Fibroblast of pulmonary artery (primary cell): ENCODE data around the gene ACTR2.
"Not testable (repeated sequence)": the region's sequence is repeated elsewhere in the genome, so short reads cannot be mapped to it uniquely, and the experiment has no call there.

Experiments
- DNase-seq: peaks from one replicate; pipeline ENCODE4 v3.0.0-alpha.2; 2010; ENCODE audit warnings: low read depth
- H3K4me3 ChIP-seq: replicated peaks from 2 replicates; pipeline ENCODE4 v1.5.1; 2011; ENCODE audit warnings: low read depth, mild to moderate bottlenecking, control low read depth, low read length, moderate library complexity
- TF ChIP-seq, protein P1 (sequence below): IDR thresholded peaks from 2 replicates; pipeline ENCODE4 v1.5.1; 2011; ENCODE audit warnings: mild to moderate bottlenecking, control low read depth, low read length, inconsistent platforms; ENCODE audit errors: missing control alignments

The ACTR2 gene

DNA sequence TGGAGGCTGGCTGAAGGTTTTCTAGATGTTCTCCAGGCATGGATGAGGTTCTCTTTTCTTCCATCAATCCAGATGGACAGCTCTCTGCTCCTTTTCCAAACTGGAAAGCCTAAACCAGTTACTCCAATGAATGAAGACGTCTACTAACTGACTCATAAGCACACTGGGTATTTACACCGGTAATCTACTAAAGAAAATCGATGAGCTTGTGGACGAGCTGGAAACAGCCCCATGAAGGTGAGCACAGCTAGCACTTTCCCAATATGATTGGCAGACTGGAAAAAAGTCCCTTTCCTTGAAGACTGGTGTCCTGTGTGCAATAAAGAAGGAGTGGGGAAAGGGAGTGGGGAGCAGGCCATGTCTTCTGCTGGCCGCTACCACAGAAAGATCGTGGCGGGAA, 84.0 kb downstream of the ACTR2 start:
- TF ChIP-seq, protein P1, sequence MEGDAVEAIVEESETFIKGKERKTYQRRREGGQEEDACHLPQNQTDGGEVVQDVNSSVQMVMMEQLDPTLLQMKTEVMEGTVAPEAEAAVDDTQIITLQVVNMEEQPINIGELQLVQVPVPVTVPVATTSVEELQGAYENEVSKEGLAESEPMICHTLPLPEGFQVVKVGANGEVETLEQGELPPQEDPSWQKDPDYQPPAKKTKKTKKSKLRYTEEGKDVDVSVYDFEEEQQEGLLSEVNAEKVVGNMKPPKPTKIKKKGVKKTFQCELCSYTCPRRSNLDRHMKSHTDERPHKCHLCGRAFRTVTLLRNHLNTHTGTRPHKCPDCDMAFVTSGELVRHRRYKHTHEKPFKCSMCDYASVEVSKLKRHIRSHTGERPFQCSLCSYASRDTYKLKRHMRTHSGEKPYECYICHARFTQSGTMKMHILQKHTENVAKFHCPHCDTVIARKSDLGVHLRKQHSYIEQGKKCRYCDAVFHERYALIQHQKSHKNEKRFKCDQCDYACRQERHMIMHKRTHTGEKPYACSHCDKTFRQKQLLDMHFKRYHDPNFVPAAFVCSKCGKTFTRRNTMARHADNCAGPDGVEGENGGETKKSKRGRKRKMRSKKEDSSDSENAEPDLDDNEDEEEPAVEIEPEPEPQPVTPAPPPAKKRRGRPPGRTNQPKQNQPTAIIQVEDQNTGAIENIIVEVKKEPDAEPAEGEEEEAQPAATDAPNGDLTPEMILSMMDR: no peak

DNA sequence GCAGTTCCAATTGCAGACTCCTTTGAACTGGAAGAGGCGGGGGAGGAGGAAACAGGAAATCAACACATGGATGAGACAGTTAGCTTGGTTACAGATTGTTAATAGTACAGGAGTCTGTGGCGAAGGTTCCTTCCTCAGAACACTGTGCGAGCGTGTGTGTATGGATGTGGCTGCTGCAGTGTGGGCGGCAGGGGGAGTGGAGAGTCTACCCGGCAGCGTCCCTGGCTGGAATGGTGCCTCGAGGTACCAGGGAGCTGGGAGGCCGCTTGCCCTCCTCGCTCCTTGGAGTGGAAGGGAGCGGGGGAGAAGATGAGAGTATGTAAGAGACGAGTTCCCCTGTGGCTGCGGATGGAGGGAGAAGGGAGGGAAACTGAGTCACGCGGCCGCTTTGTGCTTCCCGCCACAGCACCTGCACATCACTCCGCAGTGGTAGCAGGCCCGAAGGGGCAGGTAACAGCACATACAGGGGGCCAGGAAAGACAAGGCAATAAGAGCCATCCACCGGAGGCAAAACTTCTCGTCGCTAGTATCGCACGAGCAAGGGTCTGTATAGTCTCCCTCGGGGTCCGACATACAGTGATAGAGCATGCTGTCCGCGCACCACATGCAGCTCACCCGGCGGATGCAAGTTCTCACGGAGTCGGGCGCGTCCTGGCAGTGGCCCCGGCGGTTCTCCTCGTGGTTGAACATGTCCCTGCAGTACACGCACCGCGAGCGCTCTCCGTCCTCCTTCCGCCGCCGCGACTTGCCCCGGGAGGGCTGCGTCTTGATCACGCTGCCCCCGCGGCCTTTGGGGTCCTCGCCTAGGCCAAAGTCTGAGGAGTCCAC, 85.7 kb downstream of the ACTR2 start:
- H3K4me3 ChIP-seq: no peak overlapping the region
- DNase-seq: peak; percentile 21
- TF ChIP-seq, protein P1: no peak

More for the DNA sequence above, 84.0 kb downstream of the ACTR2 start:
- no peak overlapping the region for H3K4me3 ChIP-seq
- DNase-seq: no peak

DNA sequence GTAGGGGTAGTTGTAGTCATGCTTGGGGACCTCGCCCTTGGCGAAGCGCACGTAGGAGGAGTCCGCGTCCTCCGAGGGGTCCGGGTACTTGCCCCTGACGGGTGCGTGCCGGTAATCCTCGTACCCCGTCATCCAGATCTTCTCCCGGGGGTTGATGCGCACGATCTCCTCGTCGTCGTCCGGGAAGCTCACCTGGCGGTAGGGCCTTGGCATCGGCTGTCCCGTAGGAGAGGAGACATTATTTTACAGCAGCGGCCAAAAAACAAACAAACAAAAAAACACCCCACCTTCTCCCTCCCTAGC, 86.3 kb downstream of the ACTR2 start:
- TF ChIP-seq, protein P1: no peak
- DNase-seq: no peak
- no peak overlapping the region for H3K4me3 ChIP-seq

DNA sequence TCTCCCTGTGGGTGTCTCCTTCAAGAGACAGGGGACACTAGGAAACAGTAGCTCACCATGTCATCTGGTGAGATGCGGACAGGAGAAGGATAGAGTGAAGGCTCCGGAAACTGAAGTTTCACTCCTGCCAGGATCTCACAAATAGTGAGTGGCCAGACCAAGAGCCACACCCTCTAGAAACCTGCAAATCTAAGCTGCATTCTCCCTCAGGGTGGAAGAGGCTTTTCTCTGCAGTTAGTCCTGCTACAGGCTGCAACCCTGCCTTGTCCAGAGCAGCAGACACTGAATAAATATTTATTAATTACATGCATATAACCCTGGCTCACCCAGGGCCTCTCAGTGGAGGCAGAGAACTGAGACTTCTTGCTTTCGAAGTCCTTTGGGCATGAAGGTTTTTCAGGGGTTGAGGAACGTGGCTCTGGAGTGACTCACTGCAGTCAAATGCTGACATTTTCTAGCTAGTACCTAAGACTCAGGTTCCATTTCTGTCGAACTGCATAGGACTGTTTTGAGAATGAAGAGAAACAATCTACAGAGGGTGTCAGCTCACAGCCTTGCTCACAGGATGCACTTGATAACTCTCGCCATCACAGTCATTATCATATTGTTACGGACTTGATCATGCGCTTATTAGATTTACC, 87.3 kb downstream of the ACTR2 start:
- TF ChIP-seq, protein P1: no peak
- H3K4me3 ChIP-seq: no peak overlapping the region
- no peak for DNase-seq

DNA sequence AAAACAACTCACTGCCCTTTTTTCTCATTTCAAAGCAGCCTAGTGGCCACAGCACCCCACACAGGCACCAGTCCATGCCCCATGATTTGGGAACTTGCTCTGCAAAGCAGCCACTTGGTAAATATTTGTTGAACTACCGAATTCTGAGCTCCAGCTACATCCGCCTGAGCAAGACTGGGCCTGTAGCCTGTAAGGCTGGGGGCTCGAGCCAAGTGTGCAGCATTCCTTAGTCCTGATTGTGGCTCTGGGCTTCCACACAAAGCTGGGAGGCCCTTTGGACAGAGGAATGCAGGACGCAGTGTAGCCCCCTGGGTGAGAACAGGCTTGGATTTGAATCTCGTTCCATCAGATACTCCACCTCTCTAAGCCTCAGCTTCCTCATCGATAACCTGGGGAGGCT, 88.4 kb downstream of the ACTR2 start:
- peak; percentile 67 for DNase-seq
- TF ChIP-seq, protein P1: no peak
- H3K4me3 ChIP-seq: no peak overlapping the region

DNA sequence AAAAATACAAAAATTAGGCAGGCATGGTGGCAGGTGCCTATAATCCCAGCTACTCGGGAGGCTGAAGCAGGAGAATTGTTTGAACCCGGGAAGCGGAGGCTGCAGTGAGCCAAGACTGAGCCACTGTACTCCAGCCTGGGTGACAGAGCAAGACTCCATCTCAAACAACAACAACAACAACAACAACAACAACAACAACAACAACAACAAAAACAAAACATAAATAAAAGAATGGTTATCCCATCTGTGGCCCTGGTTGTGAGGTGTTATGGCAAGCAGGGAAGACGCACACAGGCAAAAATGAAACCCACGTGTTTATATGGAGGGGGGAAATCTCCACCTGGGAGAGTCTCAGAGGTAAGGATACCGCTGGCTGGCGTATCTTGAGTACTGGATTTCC, 89.7 kb downstream of the ACTR2 start:
- not testable (repeated sequence) for DNase-seq, H3K4me3 ChIP-seq

DNA sequence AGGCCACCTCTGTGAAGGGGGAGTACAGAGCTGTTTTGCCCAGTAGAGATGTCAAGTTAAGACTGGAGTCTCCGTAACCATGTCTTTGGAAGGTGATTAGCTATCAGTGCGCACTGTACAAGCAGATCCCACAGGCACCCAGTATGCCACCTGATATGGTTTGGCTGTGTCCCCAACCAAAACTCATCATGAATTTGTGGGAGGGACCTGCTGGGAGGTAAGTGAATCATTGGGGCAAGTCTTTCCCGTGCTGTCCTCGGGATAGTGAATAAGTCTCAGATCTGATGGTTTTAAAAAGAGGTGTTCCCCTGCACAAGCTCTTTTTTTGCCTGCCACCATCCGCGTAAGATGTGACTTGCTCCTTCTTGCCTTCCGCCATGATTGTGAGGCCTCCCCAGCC, 90.2 kb downstream of the ACTR2 start:
- DNase-seq: no peak
- H3K4me3 ChIP-seq: no peak overlapping the region
- TF ChIP-seq, protein P1: no peak
